Activated CD8-positive, alpha-beta memory T cell treated with anti-CD3 and anti-CD28 coated beads, Interleukin-2, amount 50 U/mL, for 4 hours (primary cell): ENCODE measurements around the gene SMARCD3.

Experiments used
- DNase-seq: peaks from one replicate; pipeline ENCODE4 v3.0.0-alpha.2; 2020

Gene SMARCD3

DNA sequence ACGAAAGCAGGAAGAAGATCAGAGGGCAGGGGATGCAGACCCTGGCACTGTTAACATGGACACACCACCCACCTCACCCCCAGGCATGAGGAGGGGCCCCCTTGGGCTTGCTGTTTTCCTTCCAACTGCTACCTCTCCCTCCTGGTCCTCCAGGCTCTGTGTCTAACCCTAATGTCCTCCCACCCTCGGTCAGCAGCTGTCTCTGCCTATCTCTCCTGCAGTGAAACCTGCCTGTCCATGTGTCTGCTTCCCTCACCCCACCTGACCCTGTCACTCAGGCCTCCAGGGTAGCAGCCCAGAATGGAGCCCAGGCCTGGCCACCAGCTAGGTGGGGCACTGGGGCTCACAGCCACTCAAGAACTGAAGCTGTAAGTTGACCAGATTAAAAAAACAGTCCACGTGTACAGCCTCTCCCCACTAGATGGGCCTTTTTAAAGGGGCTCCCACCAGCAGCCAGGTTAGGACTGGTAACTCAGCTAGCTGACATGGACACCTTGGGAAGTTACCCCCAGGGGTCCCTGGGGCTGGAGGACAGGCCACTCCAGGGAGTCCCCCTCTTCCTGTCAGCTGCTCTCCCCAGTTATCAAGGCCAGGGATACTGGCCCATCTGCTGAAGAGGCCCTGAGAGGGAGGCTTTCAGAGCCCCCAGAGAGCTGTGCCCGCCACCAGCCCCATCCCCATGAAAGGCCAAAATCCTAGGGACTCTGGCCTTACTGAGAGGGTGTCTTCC, 1.5 kb downstream of the SMARCD3 start:
- DNase-seq = no peak

DNA sequence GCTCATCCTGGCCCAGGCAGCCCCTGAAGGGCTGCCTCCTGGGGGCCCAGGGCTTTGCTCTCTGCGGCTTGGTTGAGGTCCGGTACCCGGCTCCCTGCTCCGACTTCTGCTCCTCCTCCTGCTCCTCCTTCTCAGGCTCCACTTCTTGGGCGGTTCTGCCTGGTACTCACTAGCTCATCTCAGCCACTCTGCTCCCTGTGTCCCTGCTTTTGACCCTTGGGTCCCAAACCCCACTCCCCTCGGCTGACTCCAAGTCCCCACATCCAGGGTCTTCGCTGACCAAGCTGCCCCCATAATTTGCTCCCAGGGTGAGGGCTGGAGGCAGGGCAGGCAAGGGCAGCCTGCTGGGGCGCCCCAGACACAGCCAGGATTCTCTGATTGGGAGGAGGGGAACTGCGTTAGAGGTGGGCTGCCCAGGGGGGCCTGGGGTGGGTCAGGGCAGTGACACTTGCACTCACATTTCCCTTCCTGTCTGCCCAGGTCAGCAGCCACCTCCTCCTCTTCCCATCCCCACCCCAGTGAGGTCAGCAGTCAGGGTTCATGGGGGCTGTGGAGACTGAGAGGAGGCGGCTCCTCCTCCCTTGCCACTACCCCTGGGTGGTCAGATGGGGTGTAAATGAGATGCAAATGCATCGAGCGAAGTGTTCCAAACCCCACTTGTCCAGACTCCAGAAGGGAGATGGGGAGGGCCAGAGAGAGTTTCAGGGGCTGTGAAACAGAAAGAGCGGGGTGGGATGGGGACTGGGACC, 2.2 kb downstream of the SMARCD3 start:
- no peak for DNase-seq

DNA sequence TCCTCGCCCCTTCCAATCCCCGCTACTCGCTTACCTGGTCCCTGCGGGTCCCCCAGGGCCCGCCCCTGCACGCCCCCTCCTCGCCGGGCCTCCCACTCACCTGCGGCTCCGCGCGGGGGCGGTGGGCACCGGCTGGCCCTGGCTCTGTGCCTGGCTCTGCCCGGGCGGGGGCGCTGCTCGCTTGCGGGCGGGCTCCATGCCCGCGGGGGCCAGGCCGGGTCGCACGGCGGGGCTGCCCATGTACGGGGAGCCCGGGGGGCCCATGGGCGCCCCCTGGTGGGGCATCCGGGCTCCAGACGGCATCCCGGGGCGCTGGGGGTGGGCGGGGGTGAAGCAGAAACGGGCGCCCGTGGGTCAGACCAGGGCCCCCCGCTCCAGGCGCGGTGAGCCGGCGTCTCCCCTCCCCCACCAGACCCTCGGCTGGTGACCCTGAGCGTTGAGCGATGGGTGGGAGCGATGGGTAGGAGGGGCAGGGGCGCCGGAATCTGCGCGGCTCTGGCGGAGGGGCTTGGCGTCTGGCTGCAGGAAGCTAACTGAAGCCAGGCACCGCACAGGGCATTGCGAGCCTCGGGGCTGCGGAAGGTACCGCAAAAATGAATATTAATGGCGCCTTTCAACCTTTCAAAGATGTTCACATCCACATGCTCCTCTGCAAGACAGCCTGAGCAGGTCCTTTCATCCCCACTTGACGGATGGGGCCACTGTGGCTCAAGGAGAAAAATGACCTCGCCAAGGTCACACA, 3.0 kb downstream of the SMARCD3 start:
- DNase-seq = peak; percentile 72

DNA sequence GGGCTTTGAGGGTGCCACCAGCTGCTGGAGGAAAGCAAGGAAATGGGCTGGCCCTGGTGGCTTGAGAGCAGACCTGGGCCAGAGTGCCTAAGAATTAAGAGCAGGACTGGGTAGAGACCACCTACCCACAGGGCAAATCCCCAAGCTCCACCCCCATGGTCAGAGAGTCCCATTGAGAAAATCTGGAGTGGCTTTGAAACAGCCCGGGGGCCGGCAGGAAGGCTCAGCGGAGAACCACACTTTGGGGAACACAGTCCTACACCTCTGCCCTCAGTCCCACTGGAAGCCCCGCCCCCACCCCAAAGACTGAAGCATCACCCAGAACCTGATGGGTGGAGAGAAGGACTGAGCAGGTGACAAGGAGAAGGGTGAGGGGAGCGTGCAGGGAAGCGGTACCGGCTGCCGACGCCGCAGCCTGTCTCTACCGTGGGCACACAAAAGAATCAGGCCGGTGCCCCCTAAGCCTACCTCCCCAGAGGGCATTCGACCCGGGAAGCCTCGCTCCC, 3.6 kb downstream of the SMARCD3 start:
- no peak for DNase-seq

DNA sequence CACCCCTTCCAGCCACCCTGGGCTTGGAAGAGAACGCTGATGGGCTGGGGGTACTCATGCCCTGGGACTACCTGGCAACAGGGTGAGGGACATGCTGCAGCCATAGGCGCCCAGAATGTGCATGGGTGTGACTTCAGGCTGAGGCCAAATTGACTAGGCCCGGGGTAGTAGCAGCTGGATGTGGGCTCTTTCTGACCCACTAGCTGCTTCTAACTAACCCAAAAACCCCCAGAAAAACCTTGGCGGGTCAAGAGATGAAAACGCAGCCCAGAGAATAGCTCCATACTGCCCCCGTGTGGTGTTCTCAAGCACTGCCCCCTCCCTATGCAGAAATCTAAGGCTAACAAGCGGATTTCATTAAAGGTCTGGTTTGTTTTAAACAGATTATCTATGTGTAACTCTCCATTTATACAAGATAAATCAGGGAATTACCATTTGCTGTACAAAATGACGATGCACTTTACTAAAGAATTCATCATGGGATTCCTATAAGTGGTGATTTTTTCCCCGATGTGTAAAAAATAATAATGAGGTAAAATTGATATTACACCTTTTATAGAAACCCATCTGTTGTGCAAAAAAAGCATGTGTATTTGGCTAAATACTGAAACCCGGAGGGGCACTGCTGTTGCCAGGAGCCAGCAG, 4.2 kb downstream of the SMARCD3 start:
- peak; percentile 56 for DNase-seq

DNA sequence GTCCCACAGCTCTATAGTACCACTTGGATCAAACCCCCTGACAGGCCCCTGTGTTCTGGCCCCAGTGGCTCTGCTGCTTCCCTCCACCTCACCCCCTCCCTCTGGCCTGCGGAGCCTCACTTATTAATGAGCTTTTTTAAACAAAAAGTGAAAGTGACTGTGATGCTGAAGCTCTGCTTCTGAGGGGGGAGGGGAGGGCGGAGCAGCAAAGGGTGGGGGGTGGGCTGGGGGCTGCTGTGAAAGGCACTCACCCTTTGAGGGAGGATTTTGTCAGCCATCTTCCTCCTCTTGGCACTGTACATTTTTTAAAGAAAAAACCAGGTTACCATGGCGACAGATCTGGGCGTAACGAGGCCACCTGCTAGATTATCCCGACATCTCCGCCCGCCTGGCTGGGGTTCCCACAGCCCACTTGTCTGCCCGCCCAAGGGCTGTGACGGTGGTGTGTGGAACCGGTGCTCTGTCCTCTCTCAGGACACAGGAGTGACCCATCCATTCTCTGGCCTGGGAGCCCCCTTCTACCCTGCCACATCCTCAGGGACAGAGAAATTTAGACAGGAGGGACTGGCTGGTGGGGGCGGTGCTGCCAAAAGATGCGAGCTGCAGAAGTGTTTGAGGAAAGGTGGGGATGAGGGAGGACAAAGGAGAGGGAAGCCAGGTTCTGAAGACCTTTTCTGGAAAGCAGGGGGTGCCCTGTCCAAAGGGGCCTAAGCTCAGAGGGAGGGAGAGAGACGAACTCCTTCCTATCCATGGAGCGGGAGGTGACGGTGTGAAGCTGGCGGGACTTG, 4.9 kb downstream of the SMARCD3 start:
- DNase-seq = no peak

DNA sequence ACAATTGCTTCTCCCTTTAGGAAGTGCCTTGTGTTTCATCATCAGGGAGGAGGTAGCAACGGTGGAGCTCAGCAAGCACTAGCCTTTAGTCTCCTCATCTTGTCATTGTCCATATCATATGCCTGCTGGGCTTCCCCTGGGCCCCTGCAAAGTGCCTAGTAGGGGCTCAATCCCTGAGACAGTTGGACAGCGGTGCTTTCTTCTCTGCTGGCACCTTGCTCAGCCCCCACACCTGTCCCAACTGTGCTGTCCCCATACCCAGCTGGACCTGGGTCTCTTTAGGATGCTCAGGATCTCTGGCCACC, 5.5 kb downstream of the SMARCD3 start:
- no peak for DNase-seq

DNA sequence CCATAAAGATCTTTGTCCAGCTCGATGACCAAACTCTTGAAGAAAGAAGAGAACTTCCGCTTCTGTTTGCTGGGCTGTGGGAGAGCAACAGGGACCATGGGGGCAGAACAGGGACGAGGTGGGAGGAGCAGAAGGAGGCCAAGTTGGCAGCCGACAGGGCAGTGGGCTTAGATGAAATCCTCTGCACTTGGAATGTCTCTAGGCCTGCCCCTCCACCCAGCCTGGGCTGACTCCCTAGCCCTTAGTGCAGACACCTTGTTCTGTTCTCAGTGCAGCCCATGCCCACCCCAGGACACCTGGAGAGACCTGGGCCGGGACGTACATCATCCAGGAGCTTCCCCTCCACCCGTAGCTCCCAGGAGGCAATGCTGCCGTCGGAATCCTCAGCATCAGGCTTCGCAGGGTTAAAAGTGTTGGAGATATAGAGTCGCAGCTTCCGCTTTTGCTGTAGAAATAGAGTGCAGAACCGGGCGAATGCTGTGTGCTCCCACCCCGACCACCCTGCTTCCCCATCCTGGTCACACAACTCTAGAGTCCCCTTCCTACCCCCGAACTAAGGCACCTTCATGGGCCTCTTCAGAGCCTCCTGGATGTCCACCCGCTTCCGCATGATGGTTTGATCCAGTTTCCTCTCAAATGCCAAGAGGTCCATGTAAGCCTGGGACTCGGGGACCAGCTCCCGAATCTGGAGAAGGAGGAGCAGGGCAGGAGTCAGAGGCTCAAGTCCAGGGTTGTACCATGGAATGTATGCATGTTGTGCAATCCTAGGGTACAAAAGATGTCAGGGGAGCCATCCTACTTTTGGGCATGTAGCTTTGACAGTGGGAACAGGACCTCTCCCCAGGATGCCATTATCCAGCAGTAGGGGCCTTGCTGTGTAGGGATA, 6.1 kb downstream of the SMARCD3 start:
- DNase-seq = no peak

DNA sequence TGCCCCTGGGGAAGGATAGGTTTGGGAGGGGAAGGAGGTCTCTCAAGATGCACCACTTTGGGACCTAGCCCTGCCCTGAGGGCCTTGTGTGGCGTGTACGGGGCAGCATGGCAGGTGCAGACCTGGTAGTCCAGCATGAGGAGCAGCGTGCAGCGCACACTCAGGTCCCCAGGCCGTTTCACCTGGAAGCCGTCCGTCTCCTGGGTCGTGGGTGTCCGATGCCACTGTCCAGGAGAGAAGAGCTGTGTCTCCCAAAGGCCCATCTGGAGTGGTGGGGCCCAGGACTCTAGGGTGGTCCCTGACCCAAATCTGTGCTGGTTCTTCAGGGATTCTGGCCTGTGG, 6.8 kb downstream of the SMARCD3 start:
- no peak for DNase-seq

DNA sequence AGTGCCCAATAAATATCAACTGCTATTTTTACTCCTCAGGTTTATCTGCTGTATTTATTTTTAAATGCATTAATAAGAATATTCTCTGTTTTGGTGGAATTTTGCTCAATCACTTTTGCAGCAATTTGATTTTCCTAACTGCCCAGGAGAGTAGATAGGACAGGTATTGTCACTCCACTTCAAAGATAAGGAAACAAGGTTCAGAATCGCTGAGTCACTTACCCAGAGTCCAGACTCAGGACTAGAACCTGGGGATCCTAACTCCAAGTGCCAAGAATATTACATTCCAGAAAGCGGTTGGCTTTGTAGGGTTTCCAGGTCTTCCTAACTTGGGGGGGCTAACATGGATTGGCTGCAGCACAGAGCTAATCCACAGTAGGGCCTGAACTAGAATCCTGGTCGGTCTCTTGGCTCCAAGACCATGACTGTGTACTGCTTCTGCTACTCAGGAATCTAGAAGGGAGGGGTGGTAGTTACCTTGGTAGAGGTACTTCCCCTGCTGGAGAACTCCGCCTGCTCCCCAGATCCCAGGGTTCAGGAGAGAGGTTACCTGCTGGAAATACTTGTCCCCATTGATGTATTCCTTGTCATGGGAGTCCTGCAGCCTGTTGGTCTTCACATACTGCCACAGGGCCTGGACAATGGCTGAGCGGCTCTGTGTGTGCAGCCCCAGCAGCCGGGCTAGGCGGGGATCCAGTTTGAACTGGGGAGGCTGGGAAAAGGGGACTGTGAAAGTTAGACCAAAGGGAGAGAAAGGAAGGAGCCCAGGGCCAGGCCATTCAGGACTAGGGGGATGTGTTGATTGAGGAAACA, 7.3 kb downstream of the SMARCD3 start:
- no peak for DNase-seq

DNA sequence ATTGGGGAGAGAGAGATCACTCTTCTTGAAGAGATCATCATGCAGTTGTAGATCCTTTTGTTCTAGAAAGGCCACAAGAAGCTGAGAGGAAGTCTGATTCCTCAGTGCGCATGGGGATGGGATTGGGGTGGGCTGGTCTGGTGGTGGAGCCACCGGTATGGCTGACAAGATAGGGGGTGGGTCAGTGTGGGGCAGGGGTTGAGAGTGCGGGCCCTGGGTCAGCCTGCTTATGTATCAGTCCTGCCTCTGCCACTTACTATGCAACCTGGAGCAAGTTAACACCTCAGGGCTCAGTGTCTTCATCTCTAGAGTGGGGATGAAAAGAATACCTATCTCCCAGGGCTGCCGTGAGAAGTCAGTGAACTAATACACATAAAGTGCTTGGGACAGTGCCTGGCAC, 8.0 kb downstream of the SMARCD3 start:
- no peak for DNase-seq

DNA sequence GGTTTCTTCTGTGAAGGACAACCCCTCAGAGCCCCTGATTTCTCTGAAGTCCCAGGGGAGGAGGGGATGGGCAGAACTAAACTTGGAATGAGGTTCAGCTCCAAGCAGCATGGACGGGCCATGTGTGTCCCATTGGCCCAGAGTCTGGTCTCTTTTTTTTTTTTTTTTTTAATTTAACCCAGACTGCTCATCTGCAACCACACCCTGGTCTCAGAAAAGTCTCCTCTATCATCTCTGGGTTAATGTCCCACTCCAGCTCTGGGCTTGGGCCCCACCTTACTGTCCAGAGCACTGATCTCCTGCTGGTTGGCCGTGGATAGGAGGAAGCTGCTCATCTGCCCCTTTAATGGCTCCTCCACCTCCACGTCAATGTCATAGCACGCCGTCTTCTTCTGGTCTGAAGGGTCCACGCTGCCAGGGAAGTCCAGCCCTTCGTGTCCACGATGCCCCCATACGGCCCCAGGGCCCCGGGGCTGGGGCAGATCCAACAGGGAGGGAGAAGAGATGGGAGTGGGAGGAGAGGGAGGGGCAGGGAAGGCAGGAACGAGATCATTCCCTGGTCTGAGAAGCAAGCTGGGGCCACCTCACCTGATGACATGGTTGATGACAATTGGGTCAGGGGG, 8.5 kb downstream of the SMARCD3 start:
- no peak for DNase-seq

DNA sequence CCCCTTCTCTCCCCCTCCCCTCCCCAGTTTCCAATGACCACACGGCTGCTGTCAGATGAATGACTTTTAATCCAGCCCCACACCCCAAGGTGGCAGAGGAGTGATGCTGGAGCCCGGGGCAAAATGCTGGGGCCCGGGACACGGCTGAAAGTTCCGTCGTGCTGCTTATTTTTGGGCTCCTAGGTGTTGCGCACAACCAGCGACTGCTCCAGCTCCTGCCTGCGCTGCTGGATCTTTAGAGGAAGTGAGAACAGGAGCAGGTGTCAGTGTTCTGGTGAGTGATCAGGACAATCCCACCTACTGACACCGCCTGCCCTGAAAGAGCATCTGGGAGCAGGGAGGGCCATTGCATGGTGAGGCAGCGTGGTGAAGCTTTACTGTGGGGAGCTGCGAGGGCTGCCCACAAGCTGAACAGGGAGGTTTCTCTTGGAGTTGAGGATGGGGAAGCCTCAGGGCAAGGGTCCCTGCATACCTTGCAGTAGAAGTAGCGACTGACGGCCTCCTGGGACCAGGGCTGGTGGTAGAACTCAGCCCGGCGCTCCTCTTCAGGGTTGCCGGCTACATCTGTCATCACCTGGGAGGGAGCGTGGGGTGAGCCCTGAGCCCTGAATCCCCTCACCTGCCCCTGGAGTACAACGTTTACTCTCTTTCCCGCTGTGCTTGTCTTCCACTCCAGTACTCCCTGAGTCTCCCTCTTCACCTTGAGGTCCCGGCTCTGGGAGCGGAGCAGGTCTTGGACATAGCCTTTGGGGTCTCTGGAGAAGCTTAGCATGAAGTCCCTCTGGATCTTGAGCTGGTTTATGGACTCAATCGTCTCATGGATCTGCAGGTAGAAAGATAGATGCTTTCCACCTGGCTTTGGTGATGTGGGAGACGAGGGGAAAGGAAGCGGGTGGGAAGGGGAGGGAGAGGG, 9.3 kb downstream of the SMARCD3 start:
- DNase-seq = no peak

DNA sequence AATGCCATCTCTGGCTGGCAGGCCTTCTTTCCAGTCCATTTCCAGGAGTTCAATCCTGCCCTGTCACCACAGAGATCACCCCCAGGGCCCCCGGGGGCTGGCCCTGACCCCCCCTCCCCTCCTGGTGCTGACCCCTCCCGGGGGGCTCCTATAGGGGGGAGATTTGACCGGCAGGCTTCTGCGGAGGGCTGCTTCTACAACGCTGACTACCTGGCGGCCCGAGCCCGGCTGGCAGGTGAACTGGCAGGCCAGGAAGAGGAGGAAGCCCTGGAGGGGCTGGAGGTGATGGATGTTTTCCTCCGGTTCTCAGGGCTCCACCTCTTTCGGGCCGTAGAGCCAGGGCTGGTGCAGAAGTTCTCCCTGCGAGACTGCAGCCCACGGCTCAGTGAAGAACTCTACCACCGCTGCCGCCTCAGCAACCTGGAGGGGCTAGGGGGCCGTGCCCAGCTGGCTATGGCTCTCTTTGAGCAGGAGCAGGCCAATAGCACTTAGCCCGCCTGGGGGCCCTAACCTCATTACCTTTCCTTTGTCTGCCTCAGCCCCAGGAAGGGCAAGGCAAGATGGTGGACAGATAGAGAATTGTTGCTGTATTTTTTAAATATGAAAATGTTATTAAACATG, 10.2 kb downstream of the SMARCD3 start:
- DNase-seq = no peak

DNA sequence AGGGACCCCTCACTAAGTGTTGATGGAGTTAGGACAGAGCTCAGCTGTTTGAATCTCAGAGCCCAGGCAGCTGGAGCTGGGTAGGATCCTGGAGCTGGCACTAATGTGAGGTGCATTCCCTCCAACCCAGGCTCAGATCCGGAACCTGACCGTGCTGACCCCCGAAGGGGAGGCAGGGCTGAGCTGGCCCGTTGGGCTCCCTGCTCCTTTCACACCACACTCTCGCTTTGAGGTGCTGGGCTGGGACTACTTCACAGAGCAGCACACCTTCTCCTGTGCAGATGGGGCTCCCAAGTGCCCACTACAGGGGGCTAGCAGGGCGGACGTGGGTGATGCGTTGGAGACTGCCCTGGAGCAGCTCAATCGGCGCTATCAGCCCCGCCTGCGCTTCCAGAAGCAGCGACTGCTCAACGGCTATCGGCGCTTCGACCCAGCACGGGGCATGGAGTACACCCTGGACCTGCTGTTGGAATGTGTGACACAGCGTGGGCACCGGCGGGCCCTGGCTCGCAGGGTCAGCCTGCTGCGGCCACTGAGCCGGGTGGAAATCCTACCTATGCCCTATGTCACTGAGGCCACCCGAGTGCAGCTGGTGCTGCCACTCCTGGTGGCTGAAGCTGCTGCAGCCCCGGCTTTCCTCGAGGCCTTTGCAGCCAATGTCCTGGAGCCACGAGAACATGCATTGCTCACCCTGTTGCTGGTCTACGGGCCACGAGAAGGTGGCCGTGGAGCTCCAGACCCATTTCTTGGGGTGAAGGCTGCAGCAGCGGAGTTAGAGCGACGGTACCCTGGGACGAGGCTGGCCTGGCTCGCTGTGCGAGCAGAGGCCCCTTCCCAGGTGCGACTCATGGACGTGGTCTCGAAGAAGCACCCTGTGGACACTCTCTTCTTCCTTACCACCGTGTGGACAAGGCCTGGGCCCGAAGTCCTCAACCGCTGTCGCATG, 11.0 kb downstream of the SMARCD3 start:
- DNase-seq = no peak

DNA sequence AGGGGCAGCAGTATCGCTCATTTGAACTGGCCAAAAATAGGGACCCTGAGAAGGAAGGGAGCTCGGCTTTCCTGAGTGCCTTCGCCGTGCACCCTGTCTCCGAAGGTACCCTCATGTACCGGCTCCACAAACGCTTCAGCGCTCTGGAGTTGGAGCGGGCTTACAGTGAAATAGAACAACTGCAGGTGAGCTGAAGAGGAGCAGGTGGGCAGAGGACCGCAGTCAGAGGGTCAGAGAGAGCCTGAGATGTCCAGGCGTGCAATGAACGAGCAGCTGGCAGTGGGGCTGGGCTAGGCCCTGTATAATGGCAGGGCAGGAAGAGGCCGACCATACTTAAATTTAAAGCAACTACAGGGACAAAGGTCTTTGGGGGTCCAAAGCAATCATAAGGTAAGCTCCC, 12.1 kb downstream of the SMARCD3 start:
- DNase-seq = no peak

DNA sequence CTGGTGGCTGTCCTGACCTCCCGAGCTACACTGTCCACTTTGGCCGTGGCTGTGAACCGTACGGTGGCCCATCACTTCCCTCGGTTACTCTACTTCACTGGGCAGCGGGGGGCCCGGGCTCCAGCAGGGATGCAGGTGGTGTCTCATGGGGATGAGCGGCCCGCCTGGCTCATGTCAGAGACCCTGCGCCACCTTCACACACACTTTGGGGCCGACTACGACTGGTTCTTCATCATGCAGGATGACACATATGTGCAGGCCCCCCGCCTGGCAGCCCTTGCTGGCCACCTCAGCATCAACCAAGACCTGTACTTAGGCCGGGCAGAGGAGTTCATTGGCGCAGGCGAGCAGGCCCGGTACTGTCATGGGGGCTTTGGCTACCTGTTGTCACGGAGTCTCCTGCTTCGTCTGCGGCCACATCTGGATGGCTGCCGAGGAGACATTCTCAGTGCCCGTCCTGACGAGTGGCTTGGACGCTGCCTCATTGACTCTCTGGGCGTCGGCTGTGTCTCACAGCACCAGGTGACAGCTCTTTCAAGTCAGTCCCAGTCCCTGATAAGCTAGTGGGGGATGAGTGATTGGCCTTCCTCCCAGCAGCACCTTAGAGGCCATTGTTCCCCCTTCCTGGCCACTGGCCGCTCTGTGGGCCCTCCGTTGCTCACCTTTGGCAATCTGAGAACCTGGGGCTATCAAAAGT, 13.3 kb downstream of the SMARCD3 start:
- DNase-seq = no peak
